T-helper 2 cell treated with Interferon-gamma antibody and Interleukin-4, amounts not matched to agents 5 μg/mL and 100 μg/mL, for 36 hours (primary cell): ENCODE measurements around the gene SH3GL1.

ENCODE experiments used
- DNase-seq: peaks from one replicate; pipeline ENCODE4 v3.0.0; 2021; ENCODE audit warnings: low spot score
- H3K27ac Mint-ChIP-seq: one replicate; pipeline ENCODE4 v1.8.0; 2021; ENCODE audit warnings: mild to moderate bottlenecking, mixed read lengths
- H3K27me3 Mint-ChIP-seq: one replicate; pipeline ENCODE4 v1.8.0; 2021; ENCODE audit warnings: low read depth, mixed read lengths
- H3K36me3 Mint-ChIP-seq: one replicate; pipeline ENCODE4 v1.8.0; 2021; ENCODE audit warnings: low read depth, mixed read lengths
- H3K4me1 Mint-ChIP-seq: one replicate; pipeline ENCODE4 v1.8.0; 2021; ENCODE audit warnings: low read depth, mixed read lengths
- H3K4me3 Mint-ChIP-seq: one replicate; pipeline ENCODE4 v1.8.0; 2022; ENCODE audit warnings: mild to moderate bottlenecking, moderate library complexity, mixed read lengths
- H3K9me3 Mint-ChIP-seq: one replicate; pipeline ENCODE4 v1.8.0; 2021; ENCODE audit warnings: mixed read lengths

Gene SH3GL1, protein sequence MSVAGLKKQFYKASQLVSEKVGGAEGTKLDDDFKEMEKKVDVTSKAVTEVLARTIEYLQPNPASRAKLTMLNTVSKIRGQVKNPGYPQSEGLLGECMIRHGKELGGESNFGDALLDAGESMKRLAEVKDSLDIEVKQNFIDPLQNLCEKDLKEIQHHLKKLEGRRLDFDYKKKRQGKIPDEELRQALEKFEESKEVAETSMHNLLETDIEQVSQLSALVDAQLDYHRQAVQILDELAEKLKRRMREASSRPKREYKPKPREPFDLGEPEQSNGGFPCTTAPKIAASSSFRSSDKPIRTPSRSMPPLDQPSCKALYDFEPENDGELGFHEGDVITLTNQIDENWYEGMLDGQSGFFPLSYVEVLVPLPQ

GRCh38 chr19:4400135-4400936, at the start of gene SH3GL1:
Gene SH3GL1 (minus strand): TSS chr19:4400547. CDS start chr19:4400368, 179 bp downstream.
- peak; percentile 89 for DNase-seq
- no peaks in the 10 kb centered on the region for H3K27me3 Mint-ChIP-seq
- H3K4me3 Mint-ChIP-seq: peak within 1 kb of the TSS; percentile 96
- H3K27ac Mint-ChIP-seq: peak within 1 kb of the TSS; percentile 97
- peaks cover 53% of the 10 kb centered on the region for H3K4me1 Mint-ChIP-seq
- H3K36me3 Mint-ChIP-seq: peaks cover 36% of the 10 kb centered on the region
- H3K9me3 Mint-ChIP-seq: no peaks in the 10 kb centered on the region

GRCh38 chr19:4449639-4450028, 49.3 kb upstream of the SH3GL1 start:
- Mint-ChIP-seq H3K4me3 (no peak overlapping the region), H3K27ac (no peak overlapping the region), H3K36me3 (peaks cover 20% of the 10 kb centered on the region), H3K27me3 (no peaks in the 10 kb centered on the region), H3K4me1 (no peaks in the 10 kb centered on the region), H3K9me3 (no peaks in the 10 kb centered on the region)
- DNase-seq: no peak

DNA sequence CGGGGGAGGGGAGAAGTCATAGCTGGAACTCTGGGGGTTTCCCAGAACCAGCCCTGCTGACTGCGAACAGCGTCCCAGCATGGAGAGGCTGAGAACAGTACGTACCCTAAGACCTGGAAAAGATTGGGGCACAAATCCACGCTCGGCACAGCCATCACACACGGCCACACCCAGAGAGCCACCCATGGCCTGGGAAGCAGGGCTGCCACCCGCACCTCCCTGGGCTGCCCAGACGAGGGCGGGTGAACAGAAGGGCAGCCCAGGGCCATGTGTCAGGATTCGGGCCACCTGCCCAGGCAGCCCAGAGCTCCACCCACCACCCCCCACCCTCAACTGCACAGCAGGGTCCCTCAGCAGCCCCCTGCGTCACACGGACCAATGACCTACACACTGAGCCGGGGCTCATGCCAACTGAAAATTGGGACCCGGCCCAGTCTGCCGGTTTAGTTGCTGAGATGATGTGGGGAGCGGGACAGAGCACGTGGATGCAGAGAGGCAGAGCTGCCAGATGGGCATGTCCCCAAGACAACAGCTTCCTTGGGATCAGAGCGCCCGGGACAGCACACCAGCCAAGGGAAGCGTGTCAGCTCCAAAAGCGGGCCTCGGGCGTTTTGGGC, 48.8 kb upstream of the SH3GL1 start:
- Mint-ChIP-seq H3K4me3 (no peak overlapping the region), H3K27me3 (no peaks in the 10 kb centered on the region), H3K27ac (no peak overlapping the region), H3K36me3 (peaks cover 20% of the 10 kb centered on the region), H3K9me3 (no peaks in the 10 kb centered on the region), H3K4me1 (no peaks in the 10 kb centered on the region)
- no peak for DNase-seq

GRCh38 chr19:4448147-4448985, 48.0 kb upstream of the SH3GL1 start:
- Mint-ChIP-seq H3K27ac (no peak overlapping the region), H3K4me3 (no peak overlapping the region), H3K27me3 (no peaks in the 10 kb centered on the region), H3K36me3 (peaks cover 22% of the 10 kb centered on the region), H3K4me1 (no peaks in the 10 kb centered on the region), H3K9me3 (no peaks in the 10 kb centered on the region)
- DNase-seq: no peak

GRCh38 chr19:4447327-4448146, 47.2 kb upstream of the SH3GL1 start:
- no peaks in the 10 kb centered on the region for H3K27me3 Mint-ChIP-seq
- H3K36me3 Mint-ChIP-seq: peaks cover 23% of the 10 kb centered on the region
- H3K4me1 Mint-ChIP-seq: no peaks in the 10 kb centered on the region
- H3K27ac Mint-ChIP-seq: no peak overlapping the region
- no peaks in the 10 kb centered on the region for H3K9me3 Mint-ChIP-seq
- H3K4me3 Mint-ChIP-seq: no peak overlapping the region
- DNase-seq: no peak

- no peak overlapping the region for H3K27ac Mint-ChIP-seq
- H3K9me3 Mint-ChIP-seq: no peaks in the 10 kb centered on the region
- H3K27me3 Mint-ChIP-seq: no peaks in the 10 kb centered on the region
- no peak overlapping the region for H3K4me3 Mint-ChIP-seq
- peaks cover 23% of the 10 kb centered on the region for H3K36me3 Mint-ChIP-seq
- H3K4me1 Mint-ChIP-seq: no peaks in the 10 kb centered on the region
- no peak for DNase-seq
Observed at GRCh38 chr19:4446704-4447200, 46.4 kb upstream of the SH3GL1 start.

DNA sequence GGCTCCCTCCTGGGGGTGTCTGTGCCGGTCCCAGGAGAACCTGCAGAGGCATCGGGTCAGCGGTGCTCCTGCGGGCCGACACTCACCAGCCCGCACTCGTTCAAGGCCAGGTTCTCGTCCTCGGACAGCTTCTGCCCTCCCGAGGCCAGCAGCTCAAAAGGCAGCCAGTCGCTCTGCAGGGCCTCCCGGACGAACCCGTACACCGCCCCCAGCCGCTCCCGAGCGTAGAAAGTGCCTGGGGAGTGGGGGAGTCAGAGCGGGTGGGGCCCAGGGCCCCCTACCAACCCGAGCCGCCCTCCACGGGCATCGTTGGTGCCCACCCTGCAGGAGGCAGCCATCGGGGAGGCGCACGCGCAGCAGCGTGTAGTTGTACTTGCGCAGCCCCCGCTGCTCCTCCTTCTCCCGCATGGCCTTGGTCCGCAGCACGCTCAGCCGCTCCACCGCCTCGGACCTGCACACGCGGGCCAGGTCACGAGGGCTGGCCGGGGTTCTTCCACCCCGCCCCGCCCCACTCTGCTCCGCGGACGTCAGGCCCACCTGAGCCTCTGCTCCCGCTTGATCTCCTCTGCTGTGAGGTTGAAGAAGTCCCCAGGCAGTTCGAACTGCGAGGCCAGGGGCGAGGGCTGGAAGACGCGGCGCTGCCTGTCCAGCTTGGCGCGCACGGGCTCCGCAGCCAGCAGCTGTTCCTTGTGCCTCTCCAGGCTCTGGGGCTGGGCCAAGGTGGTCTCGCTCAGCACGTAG, 45.8 kb upstream of the SH3GL1 start:
- Mint-ChIP-seq H3K4me3 (no peak overlapping the region), H3K4me1 (no peaks in the 10 kb centered on the region), H3K36me3 (peaks cover 23% of the 10 kb centered on the region), H3K9me3 (no peaks in the 10 kb centered on the region), H3K27me3 (no peaks in the 10 kb centered on the region), H3K27ac (no peak overlapping the region)
- DNase-seq: no peak

- H3K4me1 Mint-ChIP-seq: no peaks in the 10 kb centered on the region
- no peaks in the 10 kb centered on the region for H3K9me3 Mint-ChIP-seq
- H3K36me3 Mint-ChIP-seq: peaks cover 22% of the 10 kb centered on the region
- no peak for DNase-seq
- H3K27ac Mint-ChIP-seq: no peak overlapping the region
- H3K27me3 Mint-ChIP-seq: no peaks in the 10 kb centered on the region
- H3K4me3 Mint-ChIP-seq: no peak overlapping the region
Observed at GRCh38 chr19:4444765-4445741, 44.7 kb upstream of the SH3GL1 start.

DNA sequence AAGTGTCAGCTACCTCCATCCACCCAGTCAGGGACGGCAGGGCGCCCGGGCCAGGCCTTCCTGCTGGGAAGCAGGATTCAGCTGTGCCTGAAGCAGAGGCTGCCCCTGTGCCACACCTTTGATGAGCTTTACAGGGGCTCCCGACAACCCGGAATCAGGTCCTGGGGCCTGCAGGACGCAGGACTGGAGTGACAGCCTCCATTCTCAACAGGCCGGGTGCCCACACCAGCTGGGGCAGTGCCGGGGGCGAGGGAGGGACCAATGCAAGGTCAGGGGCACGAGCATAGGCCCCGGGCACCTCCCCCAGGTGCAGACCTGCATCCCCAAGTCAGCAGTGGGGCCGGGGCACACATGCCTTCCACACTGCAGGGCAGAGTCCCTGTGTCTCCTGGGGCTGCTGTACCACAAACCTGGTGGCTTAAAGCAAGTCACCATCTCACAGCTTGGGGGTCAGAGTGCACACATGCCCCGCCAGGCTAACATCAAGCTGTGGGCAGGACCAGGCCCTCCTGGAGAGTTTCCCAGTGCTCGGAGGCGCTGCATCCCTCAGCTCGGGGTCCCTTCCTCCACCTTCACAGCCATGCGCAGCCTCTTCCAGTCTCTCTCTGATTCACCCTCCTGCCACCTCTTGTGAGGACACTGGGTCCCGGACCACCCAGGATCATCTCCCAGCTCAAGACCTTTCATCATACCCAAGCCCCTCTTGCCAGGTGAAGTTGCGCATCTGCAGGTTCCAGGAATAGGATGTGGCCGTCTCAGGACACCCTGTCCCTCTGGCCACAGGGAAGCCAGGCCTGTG, 43.8 kb upstream of the SH3GL1 start:
- Mint-ChIP-seq H3K36me3 (peaks cover 21% of the 10 kb centered on the region), H3K9me3 (no peaks in the 10 kb centered on the region), H3K27me3 (no peaks in the 10 kb centered on the region), H3K4me3 (no peak overlapping the region), H3K27ac (no peak overlapping the region), H3K4me1 (no peaks in the 10 kb centered on the region)
- DNase-seq: no peak

GRCh38 chr19:4443188-4443587, 42.8 kb upstream of the SH3GL1 start:
- H3K27ac Mint-ChIP-seq: no peak overlapping the region
- H3K27me3 Mint-ChIP-seq: no peaks in the 10 kb centered on the region
- H3K4me3 Mint-ChIP-seq: no peak overlapping the region

GRCh38 chr19:4442819-4443146, 42.4 kb upstream of the SH3GL1 start:
- H3K9me3 Mint-ChIP-seq: no peaks in the 10 kb centered on the region
- no peak for DNase-seq
- H3K4me1 Mint-ChIP-seq: no peaks in the 10 kb centered on the region
- H3K36me3 Mint-ChIP-seq: peaks cover 21% of the 10 kb centered on the region
- no peak overlapping the region for H3K4me3 Mint-ChIP-seq
- H3K27ac Mint-ChIP-seq: no peak overlapping the region
- H3K27me3 Mint-ChIP-seq: no peaks in the 10 kb centered on the region

More at GRCh38 chr19:4443188-4443587, 42.8 kb upstream of the SH3GL1 start:
- H3K36me3 Mint-ChIP-seq: peaks cover 18% of the 10 kb centered on the region
- DNase-seq: no peak
- H3K4me1 Mint-ChIP-seq: no peaks in the 10 kb centered on the region
- H3K9me3 Mint-ChIP-seq: no peaks in the 10 kb centered on the region
